AG08396 (cell line): ENCODE results near the gene LMTK2.

ENCODE experiments used
- DNase-seq: peaks from one replicate; pipeline ENCODE4 v3.0.0; 2012; ENCODE audit warnings: low spot score, mixed read lengths

LMTK2 gene

DNA sequence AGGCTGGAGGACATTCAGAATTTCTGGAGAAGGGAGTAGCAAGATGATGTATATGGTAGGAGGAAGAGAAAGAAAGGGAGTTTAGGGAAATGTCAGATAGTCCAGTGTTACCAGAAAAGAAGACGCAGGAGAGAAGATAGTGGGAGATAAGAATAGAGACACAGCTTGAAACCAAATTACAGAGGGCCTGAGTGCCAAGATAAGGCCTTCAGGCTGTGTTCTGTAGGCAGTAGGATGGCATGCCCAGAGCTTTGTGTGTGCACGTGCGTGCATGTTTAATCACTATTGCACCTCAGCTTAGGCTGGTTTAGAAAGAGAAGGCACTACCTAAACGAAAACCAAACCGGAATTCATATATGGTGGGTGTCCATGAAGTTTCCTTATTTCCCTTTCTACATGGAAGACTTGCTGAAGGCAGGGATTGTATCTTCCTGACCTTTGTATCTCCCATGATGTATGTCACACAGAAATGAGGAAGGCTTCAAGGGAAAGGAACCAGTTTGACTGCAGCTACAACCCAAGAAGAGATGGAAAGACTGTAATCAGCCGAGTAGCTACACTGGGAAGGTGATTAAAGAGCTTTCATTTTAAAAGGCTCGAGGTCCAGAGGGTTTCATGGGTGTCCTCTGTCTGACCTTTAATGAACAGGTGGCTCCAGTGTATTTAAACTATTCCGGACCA is 68.7 kb downstream of the LMTK2 start:
- DNase-seq, result no peak

DNA sequence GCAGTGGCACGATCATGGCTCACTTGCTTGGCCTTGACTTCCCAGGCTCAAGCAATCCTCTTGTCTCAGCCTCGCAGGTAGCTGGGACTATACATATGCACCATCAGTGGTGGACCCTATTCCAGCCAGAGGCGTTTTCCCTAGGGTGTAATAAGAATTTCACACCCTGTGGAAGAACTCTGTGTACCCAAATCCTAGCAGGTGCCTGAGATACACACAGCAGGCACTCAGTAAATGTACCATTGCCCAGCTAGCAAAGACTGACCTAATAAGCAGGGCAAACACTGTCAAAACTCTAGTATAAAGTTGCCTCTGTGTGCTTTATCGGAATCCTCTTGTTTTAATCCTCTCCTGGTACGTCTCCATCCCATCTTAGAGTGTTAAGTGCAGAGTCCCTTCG is 70.9 kb downstream of the LMTK2 start:
- no peak for DNase-seq

DNA sequence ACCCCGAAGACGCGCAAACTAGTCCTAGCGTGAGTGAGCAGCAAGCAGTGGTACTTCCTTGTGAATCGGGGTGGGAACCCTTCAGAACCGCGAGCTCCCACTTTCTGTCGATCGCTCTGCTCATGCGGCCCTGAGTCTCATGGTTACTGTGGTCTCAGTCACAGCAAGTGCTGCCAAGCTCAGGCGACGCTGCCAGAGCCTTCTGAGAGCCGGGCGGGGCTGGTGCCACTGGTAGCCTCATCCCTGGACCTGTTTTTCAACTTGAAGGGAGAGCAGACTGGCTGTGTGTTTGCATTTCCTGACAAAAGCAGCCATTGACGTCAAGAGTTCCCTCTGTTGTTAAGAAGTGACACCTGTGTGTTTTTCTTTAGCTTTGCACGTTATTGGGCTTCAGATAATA is 71.7 kb downstream of the LMTK2 start:
- DNase-seq, result no peak

DNA sequence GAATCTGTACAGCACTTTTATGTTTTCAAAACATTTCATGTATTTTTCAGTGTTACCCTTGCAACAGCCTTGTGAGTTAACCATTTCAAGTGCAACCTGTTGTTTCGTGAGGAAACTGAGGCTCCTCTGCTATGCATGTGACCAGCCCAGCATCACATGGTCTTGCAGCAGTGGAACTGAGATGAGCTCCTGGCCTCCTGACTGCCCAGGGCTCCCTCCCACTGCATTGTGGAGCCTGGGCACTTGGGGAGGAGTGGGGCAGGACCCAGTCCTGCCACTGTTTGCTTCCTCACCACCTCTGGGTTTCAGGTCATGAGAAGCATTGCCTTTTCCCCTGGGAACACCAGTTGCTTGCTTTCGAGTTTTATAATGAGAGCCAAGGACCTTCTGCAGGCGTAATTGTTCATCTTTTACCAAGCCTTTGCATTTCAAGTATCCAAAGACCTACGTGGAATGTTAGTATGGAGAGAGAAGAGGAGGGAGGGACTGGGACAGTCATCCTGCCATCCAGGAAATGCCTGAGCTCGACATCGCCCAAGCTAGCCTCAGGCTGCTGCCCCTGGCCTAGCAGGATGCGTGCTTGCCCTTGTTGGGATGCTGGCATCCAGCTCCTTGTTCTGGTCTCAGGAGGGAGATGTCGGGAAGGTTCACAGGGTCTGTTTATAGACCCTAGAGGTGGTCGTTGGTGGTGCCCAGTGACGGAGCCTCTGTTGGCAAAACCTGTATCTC is 72.3 kb downstream of the LMTK2 start:
- DNase-seq, result no peak

DNA sequence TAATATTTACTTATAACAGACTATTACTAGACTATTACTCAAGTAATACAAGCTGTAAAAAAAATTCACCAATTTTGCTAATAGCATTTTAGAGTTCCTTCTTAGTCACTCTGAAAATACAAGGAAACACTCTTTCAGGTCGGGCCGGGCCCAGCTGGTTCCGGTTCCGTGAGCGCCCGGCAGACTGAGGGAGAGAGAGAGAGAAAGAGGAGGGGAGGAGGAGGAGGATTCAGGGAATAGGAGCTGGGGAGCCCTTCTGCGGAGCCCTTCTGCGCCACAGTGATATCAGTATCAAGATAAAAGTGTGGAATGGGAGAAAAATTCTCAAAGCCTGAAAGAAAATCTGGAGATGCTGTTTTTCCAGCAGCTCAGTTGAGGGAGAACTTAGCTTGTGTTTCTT is 74.1 kb downstream of the LMTK2 start:
- no peak for DNase-seq

DNA sequence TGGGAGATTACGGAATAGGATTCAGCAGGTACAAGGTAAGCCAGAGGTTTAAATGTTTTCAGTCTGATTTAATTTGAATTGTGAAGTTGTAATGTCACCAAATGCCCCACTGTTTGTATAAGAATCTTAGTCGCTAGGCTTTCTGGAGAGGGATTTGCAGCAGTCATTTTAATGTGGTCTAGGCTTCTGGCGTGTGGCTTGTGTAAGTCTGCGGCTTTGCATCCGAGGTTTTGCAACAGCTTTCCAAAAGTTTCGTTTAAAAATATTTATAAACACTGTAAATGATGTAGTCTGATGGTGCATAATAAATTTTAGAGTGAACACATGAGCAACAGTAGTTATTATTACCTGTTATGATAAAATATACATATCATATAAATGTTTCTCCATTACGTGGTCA is 78.4 kb downstream of the LMTK2 start:
- DNase-seq, result no peak

DNA sequence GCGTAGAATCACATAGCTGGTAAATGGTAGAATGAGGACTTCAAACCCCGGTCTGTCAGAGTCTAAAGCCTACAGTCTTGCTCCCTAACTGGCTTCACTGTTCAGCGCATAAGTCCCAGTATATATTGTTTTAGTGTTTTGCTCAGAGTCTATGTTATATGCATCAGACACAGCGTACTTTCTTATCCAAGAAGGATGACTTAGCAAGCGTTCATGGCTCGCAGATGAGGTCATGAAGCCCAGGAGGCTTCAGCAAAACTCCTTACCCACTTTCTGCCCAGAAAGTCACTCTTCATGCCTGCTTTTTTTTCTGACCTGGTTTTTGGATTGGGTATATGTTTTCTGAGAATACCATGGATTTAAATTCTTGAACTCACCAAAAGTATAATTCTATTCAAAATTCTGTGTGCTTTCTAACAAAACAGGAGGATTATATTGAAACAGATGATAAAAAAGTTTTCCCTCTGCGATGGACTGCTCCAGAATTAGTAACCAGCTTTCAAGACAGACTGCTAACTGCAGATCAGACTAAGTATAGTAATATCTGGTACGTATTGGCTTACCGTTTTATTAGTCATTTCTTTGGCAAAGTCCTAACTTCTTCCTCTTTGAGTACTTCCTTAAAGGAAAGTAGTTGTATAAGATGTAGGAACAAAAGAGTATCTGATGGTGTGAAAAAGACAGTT is 79.9 kb downstream of the LMTK2 start:
- DNase-seq, result no peak

DNA sequence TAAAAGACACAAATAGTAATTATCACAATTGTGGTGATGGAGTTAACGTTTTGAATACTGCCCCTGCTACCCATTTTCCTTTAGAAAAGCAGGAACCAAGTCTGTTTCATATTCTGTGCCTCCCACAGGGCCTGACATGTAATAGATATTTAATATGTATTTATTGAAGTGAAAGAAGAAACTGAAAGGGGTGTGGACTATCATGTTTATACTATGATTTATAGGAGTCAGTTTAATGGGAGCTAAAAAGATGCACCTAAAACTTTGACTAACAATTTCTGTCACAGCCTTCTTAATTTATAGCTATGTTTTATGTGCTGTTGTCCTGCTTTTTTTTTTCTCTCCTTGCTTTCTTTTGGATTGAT is 80.5 kb downstream of the LMTK2 start:
- no peak for DNase-seq

DNA sequence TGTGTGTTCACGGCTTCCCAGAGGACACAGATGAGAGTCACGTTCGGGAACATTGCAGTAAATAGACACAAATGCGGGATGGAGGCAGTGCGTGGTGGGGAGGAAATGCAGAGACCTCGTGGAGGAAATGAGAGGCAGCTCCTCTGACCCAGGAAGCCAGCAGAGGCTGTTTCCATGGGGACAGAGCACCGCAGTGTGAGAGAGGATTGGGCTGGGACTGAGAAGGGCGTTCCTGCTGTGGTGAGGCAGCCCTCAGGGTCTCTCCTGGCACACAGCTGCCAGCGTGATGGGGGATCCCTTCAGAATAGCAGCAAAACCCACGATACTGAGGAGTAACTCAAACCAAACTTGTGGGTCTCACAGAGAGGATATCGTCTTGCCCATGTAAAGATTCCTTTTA is 82.9 kb downstream of the LMTK2 start:
- no peak for DNase-seq

DNA sequence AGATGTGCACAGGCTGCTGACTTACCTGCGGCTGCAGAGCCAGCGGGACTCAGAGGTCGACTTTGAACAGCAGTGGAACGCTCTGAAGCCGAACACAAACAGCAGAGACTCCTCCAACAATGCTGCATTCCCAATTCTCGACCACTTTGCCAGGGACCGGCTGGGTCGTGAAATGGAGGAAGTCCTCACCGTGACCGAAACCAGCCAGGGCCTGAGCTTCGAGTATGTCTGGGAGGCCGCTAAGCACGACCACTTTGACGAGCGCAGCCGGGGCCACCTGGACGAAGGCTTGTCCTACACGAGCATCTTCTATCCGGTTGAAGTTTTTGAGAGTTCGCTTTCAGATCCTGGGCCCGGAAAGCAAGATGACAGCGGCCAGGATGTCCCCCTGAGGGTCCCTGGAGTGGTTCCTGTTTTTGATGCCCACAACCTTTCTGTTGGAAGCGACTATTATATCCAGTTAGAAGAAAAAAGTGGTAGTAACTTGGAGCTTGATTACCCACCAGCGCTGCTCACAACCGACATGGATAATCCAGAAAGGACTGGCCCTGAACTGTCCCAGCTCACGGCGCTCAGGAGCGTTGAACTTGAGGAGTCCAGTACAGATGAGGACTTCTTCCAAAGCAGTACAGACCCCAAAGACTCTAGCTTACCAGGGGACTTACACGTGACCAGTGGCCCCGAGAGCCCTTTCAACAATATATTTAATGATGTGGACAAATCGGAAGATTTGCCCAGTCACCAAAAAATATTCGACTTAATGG is 85.2 kb downstream of the LMTK2 start:
- DNase-seq, result no peak

DNA sequence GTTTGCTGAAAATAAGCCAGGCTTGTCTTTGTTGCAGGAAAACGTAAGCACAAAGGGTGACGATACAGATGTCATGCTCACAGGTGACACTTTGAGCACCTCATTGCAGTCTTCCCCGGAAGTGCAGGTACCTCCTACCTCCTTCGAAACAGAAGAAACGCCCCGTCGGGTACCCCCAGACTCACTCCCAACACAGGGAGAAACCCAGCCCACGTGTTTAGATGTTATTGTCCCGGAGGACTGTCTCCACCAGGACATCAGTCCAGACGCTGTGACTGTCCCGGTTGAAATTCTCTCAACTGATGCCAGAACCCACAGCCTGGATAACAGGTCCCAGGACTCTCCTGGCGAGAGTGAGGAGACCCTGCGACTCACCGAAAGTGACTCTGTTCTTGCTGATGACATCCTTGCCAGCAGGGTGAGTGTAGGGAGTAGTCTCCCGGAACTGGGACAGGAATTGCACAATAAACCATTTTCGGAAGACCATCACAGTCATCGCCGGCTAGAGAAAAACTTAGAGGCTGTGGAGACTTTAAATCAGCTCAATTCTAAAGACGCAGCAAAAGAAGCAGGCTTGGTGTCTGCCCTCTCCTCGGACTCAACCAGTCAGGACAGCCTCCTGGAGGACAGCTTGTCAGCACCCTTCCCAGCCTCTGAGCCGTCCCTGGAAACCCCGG is 86.3 kb downstream of the LMTK2 start:
- no peak for DNase-seq

DNA sequence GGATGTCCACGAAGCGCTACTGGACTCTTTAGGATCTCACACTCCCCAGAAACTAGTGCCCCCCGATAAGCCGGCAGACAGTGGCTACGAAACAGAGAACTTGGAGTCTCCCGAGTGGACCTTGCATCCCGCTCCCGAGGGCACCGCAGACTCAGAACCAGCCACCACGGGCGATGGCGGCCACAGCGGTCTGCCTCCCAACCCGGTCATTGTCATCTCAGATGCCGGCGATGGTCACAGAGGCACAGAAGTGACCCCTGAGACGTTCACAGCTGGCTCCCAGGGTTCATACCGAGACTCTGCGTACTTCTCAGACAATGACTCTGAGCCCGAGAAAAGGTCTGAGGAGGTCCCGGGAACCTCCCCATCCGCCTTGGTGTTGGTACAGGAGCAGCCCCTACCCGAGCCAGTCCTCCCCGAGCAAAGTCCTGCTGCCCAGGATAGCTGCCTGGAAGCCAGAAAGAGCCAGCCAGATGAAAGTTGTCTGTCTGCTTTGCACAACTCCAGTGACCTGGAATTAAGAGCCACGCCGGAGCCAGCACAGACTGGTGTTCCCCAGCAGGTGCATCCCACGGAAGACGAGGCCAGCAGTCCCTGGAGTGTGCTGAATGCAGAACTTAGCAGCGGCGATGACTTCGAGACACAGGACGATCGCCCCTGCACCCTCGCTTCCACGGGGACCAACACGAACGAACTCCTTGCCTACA is 87.0 kb downstream of the LMTK2 start:
- no peak for DNase-seq

DNA sequence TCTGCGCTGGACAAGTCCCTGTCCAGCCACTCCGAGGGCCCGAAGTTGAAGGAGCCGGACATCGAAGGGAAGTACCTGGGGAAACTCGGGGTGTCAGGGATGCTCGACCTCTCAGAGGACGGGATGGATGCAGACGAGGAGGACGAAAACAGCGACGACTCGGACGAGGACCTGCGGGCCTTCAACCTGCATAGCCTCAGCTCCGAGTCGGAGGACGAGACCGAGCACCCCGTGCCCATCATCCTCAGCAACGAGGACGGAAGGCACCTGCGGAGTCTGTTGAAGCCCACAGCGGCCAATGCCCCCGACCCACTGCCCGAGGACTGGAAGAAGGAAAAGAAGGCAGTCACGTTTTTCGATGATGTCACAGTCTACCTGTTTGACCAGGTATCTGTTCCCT is 87.5 kb downstream of the LMTK2 start:
- DNase-seq, result no peak

DNA sequence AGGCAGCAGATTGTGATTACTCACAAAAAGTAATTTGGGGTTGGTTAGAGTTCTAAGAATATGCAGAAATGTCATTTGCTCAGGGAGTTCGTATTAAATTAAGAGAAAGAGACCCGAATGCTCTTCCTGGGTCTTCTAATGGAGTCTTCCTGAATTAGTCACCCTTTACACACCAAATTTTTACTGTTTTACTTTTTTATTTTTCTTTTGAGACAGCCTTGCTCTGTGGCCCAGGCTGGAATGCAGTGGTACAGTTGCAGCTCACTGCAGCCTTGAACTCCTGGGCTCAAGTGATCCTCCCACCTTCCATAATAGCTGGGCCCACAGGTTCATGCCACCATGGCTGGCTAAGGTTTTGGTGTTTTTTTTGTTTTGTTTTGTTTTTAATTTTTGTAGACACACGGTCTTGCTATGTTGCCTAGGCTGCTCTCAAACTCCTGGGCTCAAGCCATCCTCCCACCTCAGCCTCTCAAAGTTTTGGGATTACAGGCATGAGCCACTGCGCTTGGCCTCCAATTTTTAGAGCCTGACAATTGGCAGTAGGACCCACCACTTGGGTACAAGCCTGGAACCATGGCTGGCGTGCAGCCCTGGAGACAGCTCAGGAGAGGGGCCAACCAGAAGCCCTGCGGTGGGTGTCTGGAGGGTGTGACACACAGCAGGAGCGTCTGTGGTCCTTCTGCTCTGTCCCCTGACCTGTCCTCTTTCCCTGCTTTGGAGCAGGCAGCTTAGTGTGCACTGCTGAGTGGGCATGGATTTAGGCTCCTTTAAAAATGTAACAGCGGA is 88.2 kb downstream of the LMTK2 start:
- no peak for DNase-seq

DNA sequence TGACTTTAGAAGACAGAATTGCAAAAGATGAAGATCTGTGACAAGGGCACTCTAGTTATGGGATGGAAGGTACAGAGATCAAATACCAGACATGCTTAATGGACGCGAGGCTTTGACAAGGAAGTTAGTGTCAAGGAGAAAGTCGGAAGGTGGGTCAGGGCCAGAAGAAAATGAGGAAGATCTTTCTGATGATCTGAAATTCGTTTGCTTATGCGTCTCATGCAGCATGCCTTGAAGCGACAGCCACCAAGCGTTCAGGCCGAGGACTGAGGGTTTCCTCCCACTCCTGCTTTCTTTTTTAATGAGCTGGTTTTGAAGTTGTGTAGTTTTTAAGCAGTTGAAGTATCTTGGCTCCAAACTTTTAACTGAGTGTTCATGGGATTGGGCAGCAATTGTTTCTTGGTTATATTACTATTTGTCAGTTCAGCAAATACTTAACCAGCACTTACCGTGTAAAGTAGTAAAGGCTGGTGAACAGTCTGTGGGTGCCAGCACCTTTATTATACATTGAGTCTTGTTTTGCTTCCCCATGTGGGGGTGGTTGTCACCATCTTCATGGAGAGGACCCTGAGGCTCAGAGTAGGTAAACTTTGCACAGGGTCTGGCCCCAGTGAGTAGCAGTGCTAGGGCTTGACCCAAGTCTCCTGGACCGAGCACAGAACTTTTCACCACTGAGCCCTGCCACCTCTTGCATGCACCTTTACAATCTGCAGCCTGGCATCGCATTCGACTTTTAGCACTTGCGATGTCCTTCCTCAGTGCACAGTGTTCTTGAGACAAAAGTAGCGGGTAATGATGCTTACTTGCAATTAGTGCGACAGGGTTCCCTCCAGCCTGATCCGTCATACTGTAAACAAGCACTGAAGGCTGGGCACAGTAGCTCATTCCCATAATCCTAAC is 90.3 kb downstream of the LMTK2 start:
- no peak for DNase-seq

DNA sequence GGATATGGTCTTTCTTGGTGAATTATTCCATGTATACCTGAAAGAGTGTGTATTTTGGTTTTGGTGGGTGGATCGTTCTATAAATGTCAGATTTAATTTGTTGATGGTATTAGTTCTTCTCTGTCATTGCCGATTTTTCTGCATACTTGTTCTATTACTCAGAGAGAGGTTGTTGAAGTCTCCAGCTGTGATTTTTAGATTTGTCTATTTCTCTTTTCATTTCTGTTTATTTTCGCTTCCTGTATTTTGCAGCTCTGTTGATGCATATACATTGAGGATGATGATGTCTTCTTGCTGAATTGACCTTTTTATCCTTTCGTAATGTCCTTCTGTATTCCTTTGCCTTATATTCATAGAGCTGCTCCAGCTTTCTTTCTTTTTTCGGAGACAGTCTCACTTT is 92.5 kb downstream of the LMTK2 start:
- DNase-seq, result no peak

DNA sequence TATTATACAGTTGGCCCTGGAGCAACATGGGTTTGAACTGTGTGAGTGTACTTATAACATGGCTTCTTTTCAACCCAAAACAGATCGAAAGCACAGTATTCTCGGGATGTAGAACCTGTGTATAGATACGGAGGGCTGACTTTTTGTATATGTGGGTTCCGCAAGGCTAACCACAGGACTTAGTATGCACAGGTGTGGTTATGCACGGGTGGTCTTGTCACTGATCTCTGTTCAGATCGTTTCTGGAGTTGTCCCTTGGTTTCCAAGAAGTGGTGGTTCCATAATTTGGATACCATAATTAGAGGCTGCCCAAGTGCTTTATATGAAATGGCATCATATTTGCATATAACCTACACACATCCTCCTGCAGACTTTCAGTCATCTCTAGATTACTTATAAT is 93.7 kb downstream of the LMTK2 start:
- DNase-seq, result no peak

DNA sequence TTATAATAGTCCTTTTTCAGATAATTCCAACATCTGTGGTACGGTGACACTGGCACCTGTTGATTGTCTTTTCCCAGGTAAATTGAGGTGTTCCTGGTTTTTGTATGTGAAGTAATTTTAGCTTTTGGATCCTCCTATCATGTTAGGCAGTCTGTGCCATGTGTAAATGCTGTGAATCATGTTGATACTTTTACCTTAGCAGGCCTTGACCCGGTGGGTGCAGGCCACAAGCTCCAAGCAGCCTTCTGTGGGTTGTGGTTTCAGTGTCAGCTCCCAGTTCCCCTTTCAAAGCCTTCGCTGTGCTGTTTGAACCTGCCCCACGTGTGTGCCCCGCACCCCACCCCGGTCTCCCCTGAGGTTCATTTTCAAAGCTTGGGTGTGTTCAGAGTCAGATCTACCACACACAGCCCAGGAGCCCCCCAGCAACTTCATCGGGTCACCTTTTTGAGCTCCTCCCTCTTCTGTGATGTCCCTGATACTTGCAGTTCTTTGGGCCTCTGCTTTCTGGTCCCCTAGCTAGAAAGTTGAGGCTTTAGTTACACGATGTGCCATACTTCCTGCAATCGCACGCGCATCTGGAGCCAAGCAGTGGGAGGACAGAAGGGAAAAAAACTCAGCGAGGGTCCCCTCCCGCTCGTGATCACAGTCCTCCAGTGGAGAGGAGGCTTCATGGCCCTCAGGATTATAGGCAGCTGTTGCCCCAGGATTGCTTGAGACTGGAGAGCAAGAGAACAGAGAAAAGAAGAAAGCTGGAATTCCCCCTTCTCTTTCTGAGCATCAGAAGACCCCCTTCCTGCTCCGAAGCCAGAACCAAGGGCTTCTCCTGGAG is 95.9 kb downstream of the LMTK2 start:
- DNase-seq, result no peak
